Ovary (tissue), 9 donors: ENCODE results near the gene THAP3. TPM values are rescaled to one million over a fixed set of nuclear protein-coding genes. Genes with fewer than 3 reads are reported as not detected.

ENCODE experiments used
- DNase-seq, 5 donors: peaks; one replicate each; pipeline ENCODE4 v3.0.0-alpha.2; 2019 to 2020
- H3K27ac ChIP-seq, 2 donors: fragments of 200-600 bp; one replicate each; pipeline versions ENCODE4 v1.5.1 to v1.8.0; 2019 to 2022
- H3K27me3 ChIP-seq: fragments of 200-600 bp; one replicate; pipeline ENCODE4 v1.8.0; 2022
- H3K36me3 ChIP-seq: fragments of 200-600 bp; sonication (generic); one replicate; pipeline ENCODE4 v1.5.1; 2019
- H3K4me1 ChIP-seq: one replicate; pipeline ENCODE4 v1.8.1; 2013; ENCODE audit warnings: mild to moderate bottlenecking, moderate library complexity; ENCODE audit not compliant: insufficient read depth
- H3K4me3 ChIP-seq: fragments of 200-600 bp; sonication (generic); one replicate; pipeline ENCODE4 v1.5.1; 2017
- H3K9me3 ChIP-seq, 2 donors: fragments of 200-600 bp in 1 of 2; sonication (generic) in 1 of 2; one replicate each; pipeline versions ENCODE4 v1.5.1 to v1.8.1; 2013 to 2019; ENCODE audit warnings: mild to moderate bottlenecking in 1 of 2, moderate library complexity in 1 of 2
- EP300 ChIP-seq: sonication (generic); formaldehyde crosslinking; IDR thresholded peaks from one replicate; pipeline ENCODE4 v1.6.1; 2017; ENCODE audit warnings: antibody characterized with exemption
- POLR2A ChIP-seq: fragments of 450-650 bp; IDR thresholded peaks from one replicate; pipeline ENCODE4 v1.6.1; 2017; ENCODE audit warnings: antibody characterized with exemption, mild to moderate bottlenecking, moderate library complexity
- WGBS, 3 donors: extraction: QIAGEN DNeasy Blood & Tissue Kit in 1 of 3; methylation state at CpG; one replicate each; pipeline versions ENCODE4 v1.1.5 to v1.1.7; 2013 to 2017; 5-methylcytosine and 5-hydroxymethylcytosine counted together
- intact Hi-C, 4 donors: fragments of 100-400 bp; cut with DNase I; formaldehyde crosslinking; loops; one replicate each; pipeline versions ENCODE4 v1.11.0 to v1.15.1; 2022 to 2023
- polyA plus RNA-seq, 2 donors: library from polyadenylated mRNA; stranded (reverse); fragments of 200-250 nt in 1 of 2; fragments of 350-450 nt in 1 of 2; fragmentation: Illumina TruSeq in 1 of 2; extraction: RNeasy Lipid Tissue Mini Kit (QIAGEN cat#74804) in 1 of 2; gene quantifications; one replicate each; pipeline ENCODE4 v1.2.3, GENCODE V29; 2013 to 2014
- total RNA-seq, 7 donors: library from RNA; depleted of rRNA in 2 of 7; stranded (reverse); fragments of >200 nt in 2 of 7; fragmentation: NEBNext Ultra II Directional in 3 of 7; extraction: Animal tissue kit (Norgen Biotek cat#: 25700) in 3 of 7; gene quantifications; one replicate each; pipeline versions ENCODE4 v1.1.0 to v1.2.4, GENCODE V29; 2016 to 2023
- TF ChIP-seq, protein P1 (sequence below), 3 donors: fragments of 450-650 bp in 2 of 3; fragments of 200-600 bp in 1 of 3; IDR thresholded peaks; one replicate each; pipeline versions ENCODE4 v1.5.1 to v1.8.0; 2016 to 2022; ENCODE audit warnings: antibody characterized with exemption in 3 of 3, mild to moderate bottlenecking in 1 of 3
- donor health status: DM: no; HTN: no; CAD: no; lungs with moderate emphysema.
- donor health status: DM: no; HTN: no; CAD: no.
- donor health status: Bipolar disorder and iron deficiency.
- donor health status: DM: yes; HTN: yes; CAD: no.
- donor health status: DM: no; HTN: no; CAD: no.
- donor health status: DM: yes; HTN: yes; CAD: no.

Gene THAP3
- total and polyA plus RNA-seq, 9 donors, result 5.6 to 33.6 (median 18.8) TPM

- H3K4me3 ChIP-seq, result no peak overlapping the region
- 80 to 86% (median 83%) methylated on average over 6 of the region's 6 CpGs for WGBS, 3 donors
- no peaks in the 10 kb centered on the region for H3K36me3 ChIP-seq
- H3K27me3 ChIP-seq, result no peaks in the 10 kb centered on the region
- H3K27ac ChIP-seq, result no peak overlapping the region
- no peak for TF ChIP-seq POLR2A
- TF ChIP-seq, protein P1, sequence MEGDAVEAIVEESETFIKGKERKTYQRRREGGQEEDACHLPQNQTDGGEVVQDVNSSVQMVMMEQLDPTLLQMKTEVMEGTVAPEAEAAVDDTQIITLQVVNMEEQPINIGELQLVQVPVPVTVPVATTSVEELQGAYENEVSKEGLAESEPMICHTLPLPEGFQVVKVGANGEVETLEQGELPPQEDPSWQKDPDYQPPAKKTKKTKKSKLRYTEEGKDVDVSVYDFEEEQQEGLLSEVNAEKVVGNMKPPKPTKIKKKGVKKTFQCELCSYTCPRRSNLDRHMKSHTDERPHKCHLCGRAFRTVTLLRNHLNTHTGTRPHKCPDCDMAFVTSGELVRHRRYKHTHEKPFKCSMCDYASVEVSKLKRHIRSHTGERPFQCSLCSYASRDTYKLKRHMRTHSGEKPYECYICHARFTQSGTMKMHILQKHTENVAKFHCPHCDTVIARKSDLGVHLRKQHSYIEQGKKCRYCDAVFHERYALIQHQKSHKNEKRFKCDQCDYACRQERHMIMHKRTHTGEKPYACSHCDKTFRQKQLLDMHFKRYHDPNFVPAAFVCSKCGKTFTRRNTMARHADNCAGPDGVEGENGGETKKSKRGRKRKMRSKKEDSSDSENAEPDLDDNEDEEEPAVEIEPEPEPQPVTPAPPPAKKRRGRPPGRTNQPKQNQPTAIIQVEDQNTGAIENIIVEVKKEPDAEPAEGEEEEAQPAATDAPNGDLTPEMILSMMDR (IDR thresholded peaks at IDR 0.05), result no peak
- no peak for TF ChIP-seq EP300
- H3K4me1 ChIP-seq, result no peaks in the 10 kb centered on the region
- no peak for DNase-seq
- no peaks in the 10 kb centered on the region for H3K9me3 ChIP-seq
- intact Hi-C loops, result no loop called here
Measured at GRCh38 chr1:6652986-6653385, 28.3 kb downstream of the THAP3 start.

DNA sequence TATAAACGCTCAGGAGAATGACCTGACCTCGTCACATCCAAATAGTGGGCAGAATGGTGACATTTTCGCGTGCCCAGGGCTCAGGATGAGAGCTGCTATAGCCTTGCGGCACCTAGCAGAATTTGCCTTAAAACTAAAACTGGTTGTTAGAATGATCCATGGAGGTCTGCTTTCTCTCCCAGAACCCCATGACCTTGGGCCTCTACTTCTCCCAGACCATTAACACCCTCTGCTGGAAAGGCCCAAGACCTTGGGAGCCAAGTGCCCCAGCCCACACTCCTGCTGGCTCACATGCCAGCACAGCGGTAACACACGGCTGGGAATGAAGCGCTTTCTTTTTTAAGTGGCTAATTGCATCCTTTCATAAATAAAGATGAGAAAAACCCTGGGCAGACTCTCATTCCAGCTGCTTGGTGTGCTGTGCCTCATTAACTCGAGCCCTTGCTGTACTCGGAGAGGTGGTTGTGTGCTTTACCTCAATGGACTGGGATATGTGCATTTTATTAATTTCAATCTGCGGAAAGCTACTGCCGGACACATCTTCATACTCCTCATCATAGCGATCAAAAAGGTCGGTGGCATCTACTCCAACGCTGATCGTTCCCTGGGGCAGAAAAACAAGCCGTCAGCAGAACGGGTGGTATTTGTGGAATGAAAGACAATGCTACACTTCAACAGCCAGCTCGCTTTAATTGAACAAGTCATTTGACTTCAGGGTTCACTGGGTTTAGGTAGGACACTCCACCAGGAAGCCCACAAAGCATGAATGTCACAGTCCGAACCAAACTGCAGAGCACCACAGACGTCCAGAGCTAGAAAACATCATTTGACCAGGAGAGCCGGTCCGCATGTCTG lies 29.0 kb downstream of the THAP3 start:
- no peaks in the 10 kb centered on the region for H3K9me3 ChIP-seq
- H3K4me1 ChIP-seq, result no peaks in the 10 kb centered on the region
- 78 to 87% (median 85%) methylated on average over 23 of the region's 23 CpGs for WGBS, 3 donors
- intact Hi-C loops, result no loop called here
- no peak overlapping the region for H3K4me3 ChIP-seq
- TF ChIP-seq EP300, result no peak
- no peak for TF ChIP-seq POLR2A
- TF ChIP-seq, protein P1 (IDR thresholded peaks at IDR 0.05), result no peak
- H3K27ac ChIP-seq, result no peak overlapping the region
- no peaks in the 10 kb centered on the region for H3K27me3 ChIP-seq
- DNase-seq, result peak in 1 of 5 donors; percentile 5
- no peaks in the 10 kb centered on the region for H3K36me3 ChIP-seq

GRCh38 chr1:6657138-6657537 lies 32.5 kb downstream of the THAP3 start:
- TF ChIP-seq, protein P1 (IDR thresholded peaks at IDR 0.05), result no peak
- TF ChIP-seq POLR2A (no peak), EP300 (no peak)
- Histone ChIP-seq H3K4me3 (no peak overlapping the region), H3K36me3 (no peaks in the 10 kb centered on the region), H3K9me3 (no peaks in the 10 kb centered on the region), H3K27ac (no peak overlapping the region), H3K4me1 (no peaks in the 10 kb centered on the region), H3K27me3 (no peaks in the 10 kb centered on the region)
- WGBS, 3 donors, result 90 to 93% (median 91%) methylated on average over 6 of the region's 6 CpGs
- intact Hi-C loops, result no loop called here
- DNase-seq, result peak in 1 of 5 donors; percentile 18

- Histone ChIP-seq H3K36me3 (no peaks in the 10 kb centered on the region), H3K9me3 (no peaks in the 10 kb centered on the region), H3K4me1 (no peaks in the 10 kb centered on the region), H3K4me3 (no peak overlapping the region), H3K27me3 (no peaks in the 10 kb centered on the region), H3K27ac (no peak overlapping the region)
- DNase-seq, result peak in 1 of 5 donors; percentile 13
- whole genome bisulfite sequencing, 3 donors, result 88 to 93% (median 93%) methylated on average over 5 of the region's 5 CpGs
- intact Hi-C loops, result no loop called here
- TF ChIP-seq POLR2A (no peak), EP300 (no peak)
- TF ChIP-seq, protein P1 (IDR thresholded peaks at IDR 0.05), result no peak
Measured at GRCh38 chr1:6658359-6659060, 33.8 kb downstream of the THAP3 start.
